ENCODE results near the gene LBX1.

The LBX1 gene

DNA sequence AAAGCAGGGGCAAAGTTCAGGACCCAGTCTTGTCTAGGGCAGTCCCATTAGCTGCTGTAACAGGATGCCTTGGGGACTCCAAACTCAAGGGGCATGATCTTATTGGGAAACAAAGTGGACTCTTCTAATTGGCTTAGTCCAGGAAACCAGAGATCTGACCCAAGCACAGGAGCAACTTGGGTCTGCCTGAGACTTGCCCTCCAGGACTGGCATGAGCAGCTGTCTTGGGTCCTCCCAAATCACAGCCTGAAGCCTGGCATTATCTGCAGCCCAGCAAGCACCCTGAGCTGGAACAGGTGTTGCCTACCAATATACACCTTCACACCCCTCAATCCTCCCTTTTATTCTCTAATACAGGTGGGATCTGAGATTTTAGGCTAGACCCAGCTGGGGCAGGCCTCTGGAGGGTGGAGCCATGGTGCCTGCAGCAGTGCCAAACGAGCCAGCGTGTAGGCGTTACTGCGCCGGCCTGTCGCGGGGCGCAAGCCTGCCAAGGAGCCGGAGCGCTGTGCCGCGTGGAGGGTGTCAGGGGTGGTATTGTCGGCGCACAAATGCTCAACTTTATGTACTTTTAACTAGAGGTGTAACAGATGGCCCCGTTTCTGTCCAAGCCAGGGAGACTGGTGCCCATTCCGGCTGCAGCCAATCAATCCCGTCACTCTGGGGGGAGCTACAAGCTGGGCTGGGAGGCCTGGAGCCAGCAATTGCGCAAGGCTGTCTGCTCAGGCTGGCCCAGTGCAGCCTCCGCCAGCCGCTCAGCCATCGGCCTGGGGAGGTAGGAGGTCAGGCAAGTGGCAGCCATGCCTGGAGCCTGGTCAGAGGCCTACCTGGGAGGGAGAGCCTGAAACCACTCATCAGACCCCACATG lies 12.8 kb upstream of the LBX1 start:
- no peak for DNase-seq

DNA sequence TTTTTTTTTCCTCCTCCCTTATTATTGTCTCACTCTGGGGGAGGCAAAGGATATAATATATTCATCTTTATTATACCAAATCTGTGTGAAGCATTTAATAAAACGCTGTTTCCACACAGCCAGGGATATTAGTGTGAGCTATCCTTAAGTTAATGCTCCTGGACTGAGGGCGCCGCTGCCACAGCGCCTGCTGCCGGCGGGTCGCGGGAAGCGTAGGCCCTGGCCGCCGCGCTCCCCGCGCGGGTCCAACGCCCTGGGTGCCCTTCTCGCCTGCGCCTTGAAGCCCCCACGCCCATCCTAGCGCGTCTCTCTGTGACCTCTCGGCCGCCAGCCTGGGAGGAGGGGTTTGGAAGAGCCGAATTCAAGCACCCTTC lies 9.5 kb upstream of the LBX1 start:
- no peak for DNase-seq

DNA sequence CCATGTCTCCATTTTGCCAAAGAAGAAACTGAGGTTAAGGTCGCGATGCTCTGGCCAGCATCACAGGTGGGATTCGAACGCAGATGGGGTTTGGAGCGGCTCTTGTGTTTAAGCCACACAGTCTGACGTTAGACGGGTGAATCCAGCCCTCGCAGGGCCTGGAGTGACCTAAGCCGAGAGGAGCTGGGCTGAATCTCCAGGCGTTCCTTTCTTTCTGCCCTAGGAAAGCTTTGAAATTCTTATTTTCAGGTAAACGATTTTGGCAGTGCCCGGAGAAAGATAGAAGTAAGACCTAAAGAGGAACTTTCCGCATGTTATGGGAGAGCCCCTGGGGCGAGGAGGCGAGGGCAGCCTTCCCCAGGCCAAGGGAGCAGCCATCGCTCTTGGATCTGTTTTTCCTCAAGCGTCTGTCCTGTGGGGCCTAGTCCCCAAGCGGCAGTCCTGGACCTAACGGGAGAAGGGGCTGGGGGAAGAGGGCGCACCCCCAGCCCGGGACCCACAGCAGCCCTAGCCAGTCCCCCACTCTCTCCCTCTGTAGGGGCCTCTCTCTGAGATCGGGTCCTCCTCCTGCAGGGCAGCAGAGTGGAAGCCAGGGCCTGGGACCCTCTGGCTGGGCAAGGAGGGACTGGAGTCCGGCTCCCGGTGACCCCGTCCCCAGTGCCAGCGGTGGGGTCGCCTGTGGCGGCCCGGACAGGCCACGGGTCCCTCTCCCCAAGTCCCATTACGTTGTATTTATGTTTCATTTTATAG lies 8.9 kb upstream of the LBX1 start:
- no peak for DNase-seq

DNA sequence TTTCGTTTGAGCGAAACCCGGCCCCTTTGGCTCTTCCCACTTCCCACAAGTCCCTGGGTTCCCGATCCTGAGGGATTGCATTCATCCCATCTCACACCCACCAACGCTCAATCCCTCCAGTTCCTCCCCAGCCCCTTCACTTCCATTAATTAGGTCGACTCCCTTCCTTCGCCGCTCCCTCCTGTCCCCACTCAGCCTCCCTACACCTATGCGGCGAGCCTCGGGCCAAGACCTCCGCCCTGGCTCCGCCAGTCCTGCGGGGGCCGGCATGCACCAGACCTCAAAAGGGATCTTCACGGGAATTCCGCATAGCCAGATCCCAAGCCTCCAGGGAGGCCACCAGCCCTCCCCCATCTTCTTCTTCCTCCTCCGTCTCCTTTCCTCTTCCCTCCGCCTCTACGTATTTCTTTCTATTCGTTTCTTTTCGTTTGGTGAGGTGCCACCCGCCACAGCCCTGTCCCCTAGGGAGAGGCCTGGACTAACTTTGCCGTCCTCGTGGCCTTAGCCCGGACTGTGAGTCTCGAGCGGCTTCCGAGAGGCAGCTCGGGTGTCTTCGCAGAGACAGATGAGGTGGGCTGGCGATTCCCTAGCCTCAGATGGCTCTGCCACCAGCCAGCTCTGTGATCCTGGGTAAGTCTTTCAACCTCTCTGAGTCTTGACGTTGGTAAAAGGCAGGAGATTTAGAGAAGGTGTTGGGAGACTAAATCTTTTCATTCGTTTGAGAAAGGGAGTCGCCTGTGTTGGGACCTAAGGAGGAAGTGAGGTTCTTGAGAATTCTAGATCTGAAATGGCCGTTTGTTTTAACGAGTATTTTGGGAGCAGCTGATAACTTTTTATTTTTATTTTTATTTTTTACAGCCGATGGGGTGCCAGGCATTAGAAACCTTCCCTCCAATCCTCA lies 8.1 kb upstream of the LBX1 start:
- DNase-seq, result no peak

DNA sequence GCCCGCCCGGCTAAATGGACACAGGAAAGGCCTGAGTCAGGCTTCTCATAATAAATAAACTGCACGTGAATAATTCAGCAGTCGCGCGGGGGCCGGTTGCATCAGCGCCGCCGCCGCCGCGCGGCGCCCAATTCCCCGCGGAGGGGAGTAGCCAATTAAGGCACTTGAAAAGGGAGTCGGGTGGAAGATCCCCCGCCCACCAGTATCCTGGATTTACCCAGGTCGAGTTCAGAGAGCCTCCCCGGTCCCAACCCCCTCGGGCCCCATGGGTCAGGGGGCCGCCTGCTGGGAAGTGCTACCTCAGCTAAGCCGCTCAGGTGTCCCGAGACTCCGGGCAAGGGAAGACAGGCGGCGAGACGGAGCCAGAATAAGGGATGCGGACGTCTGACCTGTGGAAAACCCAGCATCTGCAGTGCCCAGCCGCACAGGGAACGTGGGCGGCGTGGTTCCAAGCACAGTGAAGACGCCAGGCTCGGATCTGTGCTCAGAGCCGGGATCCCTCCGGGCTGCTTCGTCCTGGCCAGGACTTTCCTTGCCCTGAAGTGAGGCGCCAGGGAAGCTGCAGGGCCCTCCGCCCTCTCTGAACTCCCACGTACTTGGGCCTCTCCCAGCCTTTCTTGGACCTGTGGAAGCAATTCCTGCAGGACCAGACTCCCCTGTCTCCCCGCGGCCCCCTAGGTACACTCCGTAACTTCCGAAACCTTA lies 7.3 kb upstream of the LBX1 start:
- no peak for DNase-seq

DNA sequence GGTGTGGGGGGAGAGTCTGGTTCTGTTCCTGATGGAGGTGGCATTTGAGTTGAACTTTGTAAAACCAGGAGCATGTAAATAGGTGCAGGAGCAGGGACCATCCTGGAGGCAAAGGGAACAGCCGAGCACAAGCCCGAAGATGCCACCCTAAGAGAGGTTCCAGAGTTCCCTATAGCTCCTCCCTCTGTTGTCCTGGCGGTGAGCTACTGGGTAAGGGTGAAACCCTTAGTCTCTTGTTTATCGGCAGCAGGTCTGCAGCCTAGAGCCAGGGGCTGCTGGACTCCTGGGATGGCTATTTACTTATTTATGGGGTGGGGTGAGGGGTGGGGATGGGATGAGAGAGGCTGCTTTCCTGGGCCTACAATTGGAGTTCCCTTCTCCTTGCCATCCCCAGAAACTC lies 6.5 kb upstream of the LBX1 start:
- no peak for DNase-seq

DNA sequence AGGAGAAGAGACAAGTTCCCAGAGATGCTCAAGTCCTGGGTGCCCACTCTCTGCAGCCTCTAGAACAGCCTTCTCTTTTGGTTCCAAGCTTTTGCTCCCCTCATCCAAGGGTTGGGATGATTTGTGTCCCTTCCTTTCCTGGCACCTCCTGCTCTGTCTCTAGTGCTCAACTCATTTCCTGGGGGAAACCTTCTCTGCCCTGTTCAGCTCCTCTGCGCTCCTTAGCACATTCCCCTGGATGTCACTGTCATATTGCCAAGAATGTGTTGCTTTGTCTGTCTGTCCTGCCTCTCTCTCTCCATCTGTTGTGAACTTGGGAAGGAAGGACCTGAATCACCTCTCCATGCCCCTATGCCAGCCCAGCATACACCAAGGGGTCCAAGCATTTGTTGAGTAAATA lies 5.1 kb upstream of the LBX1 start:
- no peak for DNase-seq

DNA sequence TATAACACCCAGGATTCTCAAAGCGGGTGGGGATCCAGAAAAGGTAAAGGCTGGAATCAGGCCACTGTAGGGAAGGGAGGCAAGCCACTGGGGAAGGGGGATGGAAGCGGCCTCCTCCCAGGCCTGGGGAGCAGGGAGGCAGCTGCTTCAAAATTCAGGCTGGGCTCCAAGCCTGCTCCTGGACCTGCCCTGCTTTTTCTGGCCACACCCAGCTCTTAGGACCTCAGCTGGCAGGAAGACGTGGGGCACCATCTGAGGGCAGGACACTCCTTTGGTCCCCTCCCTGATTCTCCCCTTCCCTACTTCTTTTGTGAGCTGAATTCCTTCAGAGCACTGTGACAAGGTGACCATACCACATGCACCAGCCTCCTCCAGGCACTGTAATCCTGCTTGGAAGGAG lies 4.6 kb upstream of the LBX1 start:
- DNase-seq, result no peak

DNA sequence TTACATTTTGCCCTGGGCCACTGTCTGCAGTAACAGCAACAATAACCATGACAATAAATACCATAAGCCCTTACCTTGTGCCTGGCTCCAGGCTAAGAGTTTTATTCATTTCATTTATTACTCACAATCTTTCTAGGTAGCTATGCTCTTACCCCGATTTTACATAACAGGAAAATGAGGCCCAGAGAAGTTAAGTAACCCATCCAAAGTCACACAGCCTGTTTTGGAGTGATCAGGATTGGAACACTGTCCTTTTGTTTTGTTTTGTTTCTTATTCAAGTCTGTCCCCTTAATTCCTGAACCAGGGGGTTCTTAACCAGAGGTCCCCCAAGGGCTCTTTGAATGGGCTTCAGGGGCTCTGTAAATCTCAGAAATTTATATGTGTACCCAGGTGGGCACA lies 4.2 kb upstream of the LBX1 start:
- DNase-seq, result no peak

DNA sequence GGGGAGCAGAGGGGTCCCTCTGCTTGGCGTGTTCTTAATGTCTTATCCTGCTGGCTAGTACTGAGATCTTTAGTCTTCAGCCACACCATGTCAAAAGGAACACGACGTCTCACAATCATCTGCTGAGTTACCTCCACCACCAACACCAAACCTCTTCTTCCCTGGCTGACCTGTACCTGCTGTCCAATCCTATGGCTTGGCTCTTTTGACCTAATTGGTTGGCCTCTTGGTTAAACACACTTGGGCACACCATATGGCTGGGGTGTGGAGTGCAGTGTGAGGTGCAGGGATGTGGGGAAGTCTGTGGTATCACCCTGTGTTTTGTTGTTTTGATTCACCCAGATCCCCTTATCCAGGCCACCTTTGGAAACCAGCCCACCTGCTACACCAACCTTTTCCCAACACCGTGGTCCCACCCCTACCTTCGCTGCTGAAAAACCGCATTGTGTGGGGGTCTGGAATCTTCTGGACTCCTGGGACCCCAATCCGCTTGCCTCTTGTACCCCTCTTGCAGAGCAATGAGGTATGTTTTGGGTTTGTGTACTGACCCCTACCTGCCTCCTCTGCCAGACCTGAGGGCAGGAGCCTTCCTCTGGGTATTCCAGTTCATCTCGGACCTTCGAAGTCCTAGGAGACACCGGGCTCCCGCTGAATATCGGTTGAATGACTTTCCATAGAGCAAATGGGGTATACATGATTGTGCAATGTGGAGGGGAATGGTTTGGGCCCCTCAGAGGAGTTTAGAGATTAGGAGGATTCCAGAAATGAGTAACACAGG lies 2.8 kb upstream of the LBX1 start:
- no peak for DNase-seq

DNA sequence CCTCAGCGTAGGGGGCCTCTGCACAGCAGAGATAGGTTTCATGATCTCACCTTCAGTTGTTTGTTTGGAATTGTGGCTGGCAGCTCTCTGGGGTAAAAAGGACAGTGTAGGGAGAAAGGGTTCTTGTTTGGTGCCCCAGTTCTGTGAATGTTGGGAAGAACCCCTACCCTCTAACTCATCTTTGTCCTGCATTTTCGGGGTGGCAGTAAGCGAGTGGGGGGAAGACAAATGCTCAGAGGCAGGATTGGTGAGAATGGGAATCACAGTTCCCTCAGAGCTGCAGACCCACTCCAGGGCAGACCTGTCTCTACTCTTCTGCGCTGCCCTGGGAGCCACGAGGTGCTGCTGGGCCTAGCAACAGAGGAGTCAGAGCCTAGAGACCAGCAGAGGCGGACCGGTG lies 1.8 kb upstream of the LBX1 start:
- DNase-seq, result no peak

DNA sequence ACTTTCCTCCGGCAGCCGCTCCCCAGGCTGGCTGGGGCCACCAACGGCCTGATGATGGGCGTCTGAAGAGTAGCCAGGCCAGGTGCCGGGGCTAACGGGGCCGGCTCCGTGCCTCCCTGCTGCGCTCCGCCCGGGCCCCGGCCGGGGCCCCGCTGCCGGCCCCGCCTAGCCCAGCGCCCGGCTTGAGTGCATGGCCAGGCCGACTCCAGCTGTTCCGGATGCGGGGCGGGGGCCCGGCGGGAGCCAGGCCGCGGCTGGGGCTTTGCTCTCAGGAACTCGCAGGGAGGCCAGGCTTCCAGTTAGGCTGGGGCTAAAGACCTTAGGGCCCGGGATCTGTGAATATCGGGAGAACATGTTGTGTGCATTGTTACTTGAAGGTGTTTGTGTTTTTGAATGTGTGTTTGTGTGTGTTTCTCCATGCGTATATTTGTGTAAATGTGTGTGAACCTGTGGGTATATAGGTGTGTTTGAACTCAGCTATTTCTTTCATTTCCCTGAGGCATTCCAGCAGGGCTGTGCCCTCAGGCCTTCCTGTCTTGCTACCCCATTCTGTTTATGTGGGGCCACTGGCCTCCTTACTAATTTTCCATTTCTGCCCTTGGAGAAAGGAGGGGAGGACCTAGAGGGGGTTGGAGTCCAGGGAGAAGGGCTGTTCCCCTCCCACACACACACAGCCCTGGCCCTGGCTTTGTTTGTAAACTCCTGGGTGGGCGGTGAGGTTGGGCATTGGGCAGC lies 1.1 kb upstream of the LBX1 start:
- DNase-seq, result no peak

DNA sequence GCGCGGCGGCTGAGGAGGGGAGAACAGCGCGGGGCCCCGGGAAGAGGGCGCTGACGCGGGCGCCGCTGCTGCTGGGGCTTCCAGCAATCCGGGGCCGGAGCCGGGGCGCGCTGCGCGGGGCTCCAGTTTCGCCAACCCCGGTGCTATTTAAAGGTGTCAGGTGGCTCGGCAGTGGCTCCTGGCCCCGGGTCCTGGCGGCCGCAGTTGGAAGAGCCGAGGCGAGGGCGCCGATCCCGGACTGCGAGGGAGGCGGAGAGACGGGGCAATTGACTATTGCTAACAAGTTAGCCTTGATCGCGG lies 347 bp downstream of the LBX1 start:
- DNase-seq, result no peak

DNA sequence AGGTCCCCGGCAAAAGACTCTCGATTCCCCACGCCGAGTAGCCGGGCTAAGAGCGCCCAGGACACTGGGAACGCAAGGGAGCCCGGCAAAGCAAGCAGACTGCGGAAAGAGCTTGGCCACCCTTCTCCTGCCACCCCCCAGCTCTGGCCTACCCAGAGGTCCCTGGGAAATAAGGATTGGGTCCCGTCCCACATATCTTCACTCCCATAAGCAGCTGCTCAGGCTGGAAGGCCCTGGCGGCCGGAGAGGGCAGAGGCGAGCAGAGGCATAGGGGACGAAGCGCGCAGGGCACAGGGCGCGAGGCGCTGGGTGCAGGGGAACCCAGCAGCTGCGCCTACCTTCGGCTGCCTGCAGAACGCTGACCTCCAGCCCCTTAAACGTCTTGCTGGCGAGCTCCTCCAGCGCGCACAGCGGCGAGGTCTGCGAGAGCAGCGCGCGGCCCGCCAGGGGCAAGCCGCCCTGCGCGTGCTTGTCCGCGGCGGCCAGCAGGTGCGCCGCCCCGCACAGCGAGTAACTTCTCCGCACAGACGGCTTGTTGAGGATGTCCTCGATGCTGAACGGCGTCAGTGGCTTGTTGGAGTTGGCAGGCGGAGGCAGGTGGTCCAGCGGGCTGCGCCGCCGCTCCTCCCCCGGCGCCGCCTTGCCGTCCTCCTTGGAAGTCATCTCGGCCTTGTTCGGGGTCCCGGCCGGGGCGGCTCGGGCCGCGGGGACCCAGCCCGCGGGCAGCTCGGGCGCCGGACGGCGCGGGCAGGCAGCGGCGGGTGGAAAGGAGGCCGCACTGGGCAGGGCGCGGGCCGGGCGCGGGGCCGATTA lies 904 bp downstream of the LBX1 start:
- no peak for DNase-seq

DNA sequence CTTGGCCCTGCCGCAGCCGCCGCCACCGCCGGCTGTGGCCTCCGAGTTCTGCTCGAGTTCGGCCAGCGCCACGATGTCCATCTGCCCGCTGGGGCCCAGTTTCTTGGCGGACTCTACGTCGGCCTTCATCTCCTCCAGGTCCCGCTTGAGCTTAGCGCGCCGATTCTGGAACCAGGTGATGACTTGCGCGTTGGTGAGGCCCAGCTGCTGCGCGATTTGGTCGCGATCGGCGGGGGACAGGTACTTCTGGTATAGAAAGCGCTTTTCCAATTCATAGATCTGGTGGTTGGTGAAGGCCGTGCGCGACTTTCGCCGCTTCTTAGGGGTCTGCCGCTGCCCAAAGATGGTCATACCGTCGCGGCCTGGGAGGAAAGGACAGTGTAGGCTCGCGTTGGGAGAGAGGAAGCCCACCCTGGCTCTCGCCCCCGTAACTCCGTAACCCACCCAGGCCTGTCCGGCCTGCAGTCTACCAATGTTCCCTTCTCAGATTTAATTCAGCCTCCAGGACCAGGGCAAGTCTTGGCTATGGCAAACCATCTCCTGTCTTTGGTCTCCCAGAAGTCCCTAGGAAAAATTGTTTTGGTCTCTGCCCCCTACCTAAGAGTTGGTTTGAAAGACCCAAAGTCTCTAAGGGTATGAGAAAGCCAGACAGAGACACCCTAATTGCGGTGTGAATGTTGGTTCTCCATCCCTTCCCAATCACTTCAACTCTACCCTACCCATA lies 1.7 kb downstream of the LBX1 start:
- no peak for DNase-seq

DNA sequence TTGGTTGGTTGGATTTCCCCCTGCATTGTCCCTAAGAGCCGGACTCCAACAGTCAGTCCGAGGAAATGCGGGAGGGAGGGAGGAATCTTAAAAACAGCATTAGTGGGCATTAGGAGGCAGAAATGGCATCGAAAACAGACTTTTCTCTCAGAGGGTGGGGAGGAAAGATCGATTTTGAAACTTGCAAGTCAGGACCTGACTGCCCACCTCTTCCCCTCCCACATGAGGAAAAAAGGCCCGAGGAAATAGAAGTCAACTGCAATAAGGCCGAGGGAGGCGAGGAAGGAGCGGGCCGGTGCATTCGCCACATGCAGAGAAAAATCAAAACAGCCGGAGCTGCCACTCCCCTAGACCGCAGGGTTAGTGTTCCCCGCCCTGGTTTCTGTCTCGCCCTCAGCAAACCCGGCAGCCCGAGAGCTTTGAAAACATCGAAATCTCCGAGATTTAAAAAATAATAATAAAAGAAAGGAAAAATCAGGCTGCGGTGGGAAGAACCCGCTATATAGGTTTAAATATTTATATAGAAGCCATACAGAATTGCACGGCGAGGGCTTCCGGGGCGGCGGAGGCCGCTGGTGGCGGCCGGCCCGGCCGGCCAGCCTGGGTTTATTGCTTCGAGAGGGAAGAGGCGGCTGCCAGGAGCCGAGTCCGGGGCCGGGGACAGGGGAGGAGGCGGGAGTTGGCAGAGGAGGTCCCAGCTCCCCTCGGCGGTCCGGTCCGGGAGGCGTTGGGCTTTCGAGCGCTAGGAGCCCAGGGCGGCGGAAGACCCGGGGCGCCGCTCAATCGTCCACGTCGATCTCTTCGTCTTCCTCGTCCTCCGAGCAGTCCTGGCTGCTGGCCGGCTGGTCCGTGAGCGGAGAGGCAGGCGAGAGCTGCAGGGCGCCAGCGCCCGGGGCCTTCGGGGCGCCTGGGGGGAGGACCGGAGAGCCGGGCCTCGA lies 2.5 kb downstream of the LBX1 start:
- DNase-seq, result no peak

DNA sequence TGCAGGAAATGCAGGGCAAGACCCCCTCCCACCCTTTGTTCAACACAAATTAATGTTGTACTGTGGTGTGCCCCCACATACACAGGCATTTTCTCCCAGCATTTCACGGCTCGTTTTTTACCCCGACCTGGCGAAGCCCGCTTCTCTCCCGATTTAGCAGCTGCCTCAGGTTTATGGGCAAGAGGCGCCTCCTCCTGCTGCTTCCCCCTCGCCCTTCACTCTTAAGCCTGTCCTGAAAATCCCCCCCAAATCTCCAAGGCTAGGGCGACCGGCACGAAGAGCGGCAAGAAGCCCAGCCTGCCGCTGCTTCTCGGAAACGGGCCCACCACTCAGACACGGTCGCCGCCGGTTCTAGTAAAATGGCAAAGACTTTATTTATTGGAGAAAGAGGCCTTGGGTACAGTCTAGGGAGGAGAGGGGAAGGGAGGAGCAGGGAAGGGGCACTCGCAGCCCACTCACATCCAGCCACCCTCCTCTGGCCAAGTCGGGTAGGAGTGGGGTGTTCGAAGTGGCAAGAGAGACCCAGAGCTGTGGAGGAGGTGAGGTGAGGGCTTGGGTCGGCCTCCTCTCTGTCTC lies 3.3 kb downstream of the LBX1 start:
- no peak for DNase-seq
